ENCODE results near the gene DRC1.

DNA sequence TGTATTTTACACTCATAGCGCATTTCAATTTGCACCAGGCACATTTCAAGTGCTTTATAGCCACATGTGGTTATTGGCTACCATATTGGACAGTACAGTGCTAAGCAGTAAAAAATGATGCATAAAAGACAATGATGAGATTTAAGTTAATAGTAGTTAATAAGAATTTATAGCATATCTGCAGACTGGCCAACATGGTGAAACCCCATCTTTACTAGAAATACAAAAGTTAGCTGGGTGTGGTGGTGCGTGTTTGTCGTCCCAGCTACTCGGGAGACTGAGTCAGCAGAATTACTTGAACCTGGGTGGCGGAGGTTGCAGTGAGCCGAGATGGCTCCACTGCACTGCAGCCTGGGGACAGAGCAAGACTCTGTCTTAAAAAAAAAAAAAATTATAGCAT lies 9.7 kb downstream of the DRC1 start:
- TF ChIP-seq RAD21 (conservative IDR thresholded peaks at IDR 0.05 in 1 of 2, IDR thresholded peaks at IDR 0.05 in 1 of 2), result no peak
- TF ChIP-seq, protein P1, sequence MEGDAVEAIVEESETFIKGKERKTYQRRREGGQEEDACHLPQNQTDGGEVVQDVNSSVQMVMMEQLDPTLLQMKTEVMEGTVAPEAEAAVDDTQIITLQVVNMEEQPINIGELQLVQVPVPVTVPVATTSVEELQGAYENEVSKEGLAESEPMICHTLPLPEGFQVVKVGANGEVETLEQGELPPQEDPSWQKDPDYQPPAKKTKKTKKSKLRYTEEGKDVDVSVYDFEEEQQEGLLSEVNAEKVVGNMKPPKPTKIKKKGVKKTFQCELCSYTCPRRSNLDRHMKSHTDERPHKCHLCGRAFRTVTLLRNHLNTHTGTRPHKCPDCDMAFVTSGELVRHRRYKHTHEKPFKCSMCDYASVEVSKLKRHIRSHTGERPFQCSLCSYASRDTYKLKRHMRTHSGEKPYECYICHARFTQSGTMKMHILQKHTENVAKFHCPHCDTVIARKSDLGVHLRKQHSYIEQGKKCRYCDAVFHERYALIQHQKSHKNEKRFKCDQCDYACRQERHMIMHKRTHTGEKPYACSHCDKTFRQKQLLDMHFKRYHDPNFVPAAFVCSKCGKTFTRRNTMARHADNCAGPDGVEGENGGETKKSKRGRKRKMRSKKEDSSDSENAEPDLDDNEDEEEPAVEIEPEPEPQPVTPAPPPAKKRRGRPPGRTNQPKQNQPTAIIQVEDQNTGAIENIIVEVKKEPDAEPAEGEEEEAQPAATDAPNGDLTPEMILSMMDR (IDR thresholded peaks at IDR 0.05), result no peak
- no peak for TF ChIP-seq CHD2 (IDR thresholded peaks at IDR 0.05; ENCODE audit: low read length, partially characterized antibody)
- TF ChIP-seq, protein P2, sequence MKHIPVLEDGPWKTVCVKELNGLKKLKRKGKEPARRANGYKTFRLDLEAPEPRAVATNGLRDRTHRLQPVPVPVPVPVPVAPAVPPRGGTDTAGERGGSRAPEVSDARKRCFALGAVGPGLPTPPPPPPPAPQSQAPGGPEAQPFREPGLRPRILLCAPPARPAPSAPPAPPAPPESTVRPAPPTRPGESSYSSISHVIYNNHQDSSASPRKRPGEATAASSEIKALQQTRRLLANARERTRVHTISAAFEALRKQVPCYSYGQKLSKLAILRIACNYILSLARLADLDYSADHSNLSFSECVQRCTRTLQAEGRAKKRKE (CRISPR knock-in tag; IDR thresholded peaks at IDR 0.05; ENCODE audit: low read depth), result no peak
- TF ChIP-seq POLR2A (IDR thresholded peaks at IDR 0.05; ENCODE audit: low read length), result no peak
- no peak for TF ChIP-seq HOXA7 (CRISPR knock-in tag; IDR thresholded peaks at IDR 0.05)
- no peak for TF ChIP-seq ESRRA (IDR thresholded peaks at IDR 0.05; ENCODE audit: borderline replicate concordance, low read length)
- TF ChIP-seq E2F6 (IDR thresholded peaks at IDR 0.05; ENCODE audit: borderline replicate concordance, low read depth), result no peak
- no peak for TF ChIP-seq RNF2 (IDR thresholded peaks at IDR 0.05; ENCODE audit: borderline replicate concordance, low read depth)
- no peak for TF ChIP-seq HOXB5 (CRISPR knock-in tag; IDR thresholded peaks at IDR 0.05)
- peak; percentile 73 for TF ChIP-seq MAFK (IDR thresholded peaks at IDR 0.05; ENCODE audit: partially characterized antibody)
